Lower lobe of right lung (tissue), 2 donors: ENCODE measurements around the gene ECEL1. TPM values are rescaled to one million over a fixed set of nuclear protein-coding genes. Genes with fewer than 3 reads are reported as not detected.

Experiments used
- ATAC-seq, 2 donors: fragments of 200-7000 bp; cut with Tn5 transposase; one replicate each; pipeline ENCODE4 v1.9.1; 2020 to 2022; ENCODE audit warnings: mild to moderate bottlenecking in 2 of 2, moderate library complexity in 2 of 2
- DNase-seq: peaks from one replicate; pipeline ENCODE4 v3.0.0-alpha.2; 2020
- H3K27ac ChIP-seq: fragments of 200-600 bp; one replicate; pipeline ENCODE4 v1.8.0; 2022
- H3K27me3 ChIP-seq: fragments of 200-600 bp; one replicate; pipeline ENCODE4 v1.8.0; 2022; ENCODE audit warnings: low read depth
- H3K36me3 ChIP-seq: fragments of 200-600 bp; one replicate; pipeline ENCODE4 v1.8.0; 2022; ENCODE audit warnings: mild to moderate bottlenecking
- H3K4me1 ChIP-seq: fragments of 200-600 bp; one replicate; pipeline ENCODE4 v1.8.0; 2022
- H3K4me3 ChIP-seq: fragments of 200-600 bp; one replicate; pipeline ENCODE4 v1.8.0; 2022; ENCODE audit warnings: mild to moderate bottlenecking
- H3K9me3 ChIP-seq: fragments of 200-600 bp; one replicate; pipeline ENCODE4 v1.8.0; 2022
- CTCF ChIP-seq: fragments of 200-600 bp; IDR thresholded peaks from one replicate; pipeline ENCODE4 v1.8.0; 2022; ENCODE audit warnings: antibody characterized with exemption, mild to moderate bottlenecking
- intact Hi-C: fragments of 100-400 bp; cut with DNase I; formaldehyde crosslinking; loops from one replicate; pipeline ENCODE4 v1.11.0; 2022
- total RNA-seq: library from RNA; stranded (reverse); fragmentation: NEBNext Ultra II Directional; extraction: Animal tissue kit (Norgen Biotek cat#: 25700); gene quantifications from one replicate; pipeline ENCODE4 v1.2.1, GENCODE V29; 2021
- donor health status: DM: no; HTN: yes; CAD: no; lungs with severe emphysema.

ECEL1 gene
- total RNA-seq, 1 donor from 2014 or later: 1.0 TPM

DNA sequence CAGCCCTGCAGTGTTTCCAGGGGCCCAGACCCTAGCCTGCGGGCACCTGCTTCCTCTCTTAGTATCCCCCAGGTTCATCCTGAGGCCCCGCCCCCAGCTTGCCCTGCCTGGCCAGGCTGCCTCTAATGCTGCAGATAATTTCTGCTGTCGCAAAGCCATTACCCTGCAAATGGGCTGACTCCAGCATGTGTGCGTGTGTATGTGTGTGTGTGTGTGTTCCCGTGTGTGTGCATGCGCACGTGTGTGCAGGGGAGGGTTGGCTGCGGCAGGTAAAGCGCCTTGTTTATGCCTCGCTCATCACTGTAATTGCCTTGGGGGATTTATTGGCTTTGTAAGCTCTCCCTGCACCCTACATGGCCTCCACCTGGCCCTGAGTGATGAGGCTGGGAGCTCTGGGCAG lies 25.0 kb upstream of the ECEL1 start:
- Histone ChIP-seq H3K27ac (no peak overlapping the region), H3K4me3 (no peak overlapping the region), H3K4me1 (no peaks in the 10 kb centered on the region), H3K9me3 (no peaks in the 10 kb centered on the region), H3K27me3 (peaks cover 11% of the 10 kb centered on the region), H3K36me3 (no peaks in the 10 kb centered on the region)
- TF ChIP-seq CTCF: no peak
- DNase-seq: no peak
- ATAC-seq: no peak
- intact Hi-C loops: no loop called here

DNA sequence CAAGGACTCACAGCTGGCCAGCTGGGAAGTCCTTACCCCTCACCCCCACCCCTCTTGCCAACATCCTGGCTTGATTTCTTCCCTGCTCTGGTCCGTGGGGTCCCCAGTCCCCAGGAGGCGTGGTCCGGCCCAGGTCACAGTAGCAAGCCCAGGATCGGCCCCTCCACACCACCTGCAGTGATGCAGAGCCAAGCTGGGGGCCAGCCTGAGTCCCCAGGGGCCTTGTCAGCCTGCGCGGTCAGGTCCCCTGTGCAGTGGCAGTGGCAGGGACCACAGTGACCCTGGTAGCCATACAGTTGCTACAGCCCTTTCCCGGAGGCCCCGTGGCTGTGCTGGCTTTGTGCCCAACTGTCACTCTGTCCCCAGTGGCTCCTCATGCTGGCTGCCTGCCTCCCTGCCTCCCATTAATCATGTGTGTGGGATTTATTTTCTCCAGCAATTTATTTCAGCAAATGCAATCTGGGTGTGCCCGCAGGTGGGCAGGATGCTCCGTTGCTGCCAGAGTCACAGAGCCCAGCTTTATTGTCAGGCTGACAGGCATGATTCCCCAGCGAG lies 23.8 kb upstream of the ECEL1 start:
- no peak overlapping the region for H3K4me3 ChIP-seq
- no peaks in the 10 kb centered on the region for H3K4me1 ChIP-seq
- H3K9me3 ChIP-seq: no peaks in the 10 kb centered on the region
- TF ChIP-seq CTCF: no peak
- H3K27ac ChIP-seq: no peak overlapping the region
- no peak for DNase-seq
- H3K36me3 ChIP-seq: no peaks in the 10 kb centered on the region
- no peak for ATAC-seq
- intact Hi-C loops: no loop called here
- H3K27me3 ChIP-seq: peaks cover 16% of the 10 kb centered on the region

- intact Hi-C loops: no loop called here
- H3K27ac ChIP-seq: no peak overlapping the region
- H3K27me3 ChIP-seq: peaks cover 44% of the 10 kb centered on the region
Observed at GRCh38 chr2:232508251-232508650, 20.6 kb upstream of the ECEL1 start.

GRCh38 chr2:232506709-232507108 lies 19.1 kb upstream of the ECEL1 start:
- H3K27ac ChIP-seq: no peak overlapping the region
- no peak overlapping the region for H3K4me3 ChIP-seq
- H3K27me3 ChIP-seq: peaks cover 52% of the 10 kb centered on the region
- intact Hi-C loops: no loop called here
- H3K4me1 ChIP-seq: peaks cover 11% of the 10 kb centered on the region
- TF ChIP-seq CTCF: no peak
- DNase-seq: no peak
- ATAC-seq: no peak
- H3K9me3 ChIP-seq: no peaks in the 10 kb centered on the region
- H3K36me3 ChIP-seq: no peaks in the 10 kb centered on the region

More at GRCh38 chr2:232508251-232508650, 20.6 kb upstream of the ECEL1 start:
- no peak for TF ChIP-seq CTCF
- H3K9me3 ChIP-seq: no peaks in the 10 kb centered on the region
- peaks cover 7% of the 10 kb centered on the region for H3K4me1 ChIP-seq
- no peak overlapping the region for H3K4me3 ChIP-seq
- DNase-seq: no peak
- no peaks in the 10 kb centered on the region for H3K36me3 ChIP-seq
- ATAC-seq: no peak

- intact Hi-C loops: no loop called here
- no peak for TF ChIP-seq CTCF
Observed at GRCh38 chr2:232505856-232506255, 18.2 kb upstream of the ECEL1 start.

More at GRCh38 chr2:232505856-232506255, 18.2 kb upstream of the ECEL1 start:
- ATAC-seq: no peak
- Histone ChIP-seq H3K36me3 (no peaks in the 10 kb centered on the region), H3K4me3 (no peak overlapping the region), H3K9me3 (no peaks in the 10 kb centered on the region), H3K4me1 (peaks cover 11% of the 10 kb centered on the region), H3K27ac (no peak overlapping the region), H3K27me3 (peaks cover 57% of the 10 kb centered on the region)
- DNase-seq: no peak
